SH-SY5Y (cell line): ENCODE results near the gene TEX14.

Source experiments
- GATA2 ChIP-seq: IDR thresholded peaks from 2 replicates; pipeline ENCODE4 v1.6.1; 2011; ENCODE audit warnings: mild to moderate bottlenecking, low read depth, low read length
- GATA3 ChIP-seq: IDR thresholded peaks from 2 replicates; pipeline ENCODE4 v1.6.1; 2011; ENCODE audit warnings: low read depth, mild to moderate bottlenecking, low read length, moderate library complexity

GRCh38 chr17:58632324-58633314 lies 59.2 kb downstream of the TEX14 start:
- TF ChIP-seq GATA2, result no peak
- no peak for TF ChIP-seq GATA3
